ENCODE data around the gene SLC25A15.

DNA sequence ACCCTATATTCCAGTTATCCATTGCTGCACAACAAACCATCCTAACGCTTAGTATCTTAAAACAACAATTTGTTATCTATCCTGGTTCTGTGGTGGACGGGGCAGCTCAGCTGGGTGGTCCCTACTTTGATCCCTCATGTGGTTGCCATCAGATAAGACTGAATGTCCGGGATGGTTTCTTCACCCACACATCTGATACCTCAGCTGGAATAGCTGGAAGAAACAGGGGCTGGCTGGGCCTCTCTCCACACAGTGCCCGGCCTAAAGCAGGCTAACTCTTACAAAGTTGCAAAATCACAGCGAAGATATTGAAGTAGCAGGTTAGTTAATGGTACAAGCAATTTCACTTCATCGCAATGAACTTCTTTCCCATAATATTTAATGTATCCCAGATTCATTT is 14.7 kb upstream of the SLC25A15 start:
- TF ChIP-seq TCF7L2 (IDR thresholded peaks at IDR 0.05; ENCODE audit: borderline replicate concordance, low read depth, low read length) (no peak), ZNF391 (tag by site-specific recombination; IDR thresholded peaks at IDR 0.05; ENCODE audit: borderline replicate concordance, low read depth) (no peak), ZNF114 (tag by site-specific recombination; IDR thresholded peaks at IDR 0.05) (no peak), ZNF629 (tag by site-specific recombination; IDR thresholded peaks at IDR 0.05) (no peak), SP2 (tag by site-specific recombination; IDR thresholded peaks at IDR 0.05) (no peak), KLF9 (tag by site-specific recombination; IDR thresholded peaks at IDR 0.05; ENCODE audit: low read depth) (no peak)
- TF ChIP-seq, protein P1, sequence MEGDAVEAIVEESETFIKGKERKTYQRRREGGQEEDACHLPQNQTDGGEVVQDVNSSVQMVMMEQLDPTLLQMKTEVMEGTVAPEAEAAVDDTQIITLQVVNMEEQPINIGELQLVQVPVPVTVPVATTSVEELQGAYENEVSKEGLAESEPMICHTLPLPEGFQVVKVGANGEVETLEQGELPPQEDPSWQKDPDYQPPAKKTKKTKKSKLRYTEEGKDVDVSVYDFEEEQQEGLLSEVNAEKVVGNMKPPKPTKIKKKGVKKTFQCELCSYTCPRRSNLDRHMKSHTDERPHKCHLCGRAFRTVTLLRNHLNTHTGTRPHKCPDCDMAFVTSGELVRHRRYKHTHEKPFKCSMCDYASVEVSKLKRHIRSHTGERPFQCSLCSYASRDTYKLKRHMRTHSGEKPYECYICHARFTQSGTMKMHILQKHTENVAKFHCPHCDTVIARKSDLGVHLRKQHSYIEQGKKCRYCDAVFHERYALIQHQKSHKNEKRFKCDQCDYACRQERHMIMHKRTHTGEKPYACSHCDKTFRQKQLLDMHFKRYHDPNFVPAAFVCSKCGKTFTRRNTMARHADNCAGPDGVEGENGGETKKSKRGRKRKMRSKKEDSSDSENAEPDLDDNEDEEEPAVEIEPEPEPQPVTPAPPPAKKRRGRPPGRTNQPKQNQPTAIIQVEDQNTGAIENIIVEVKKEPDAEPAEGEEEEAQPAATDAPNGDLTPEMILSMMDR (tag by site-specific recombination; IDR thresholded peaks at IDR 0.05): no peak
- TF ChIP-seq, protein P2, sequence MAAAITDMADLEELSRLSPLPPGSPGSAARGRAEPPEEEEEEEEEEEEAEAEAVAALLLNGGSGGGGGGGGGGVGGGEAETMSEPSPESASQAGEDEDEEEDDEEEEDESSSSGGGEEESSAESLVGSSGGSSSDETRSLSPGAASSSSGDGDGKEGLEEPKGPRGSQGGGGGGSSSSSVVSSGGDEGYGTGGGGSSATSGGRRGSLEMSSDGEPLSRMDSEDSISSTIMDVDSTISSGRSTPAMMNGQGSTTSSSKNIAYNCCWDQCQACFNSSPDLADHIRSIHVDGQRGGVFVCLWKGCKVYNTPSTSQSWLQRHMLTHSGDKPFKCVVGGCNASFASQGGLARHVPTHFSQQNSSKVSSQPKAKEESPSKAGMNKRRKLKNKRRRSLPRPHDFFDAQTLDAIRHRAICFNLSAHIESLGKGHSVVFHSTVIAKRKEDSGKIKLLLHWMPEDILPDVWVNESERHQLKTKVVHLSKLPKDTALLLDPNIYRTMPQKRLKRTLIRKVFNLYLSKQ (tag by site-specific recombination; IDR thresholded peaks at IDR 0.05; ENCODE audit: borderline replicate concordance): no peak
